MM.1S (cell line): Measurements from ENCODE around the gene LOXHD1.
A peak's percentile ranks its signal among the peaks of the same experiment; 100 is the strongest.

ENCODE experiments used
- CTCF ChIP-seq: fragments of 300-600 bp; sonication (generic); IDR thresholded peaks from 2 replicates; pipeline ENCODE4 v1.5.1; 2016; ENCODE audit warnings: antibody characterized with exemption, low read length, mixed read lengths
- EZH2 ChIP-seq: fragments of 300-600 bp; sonication (generic); optimal IDR thresholded peaks from 2 replicates; pipeline ENCODE3; 2017; ENCODE audit warnings: low read depth, mild to moderate bottlenecking, antibody characterized with exemption, low read length, mixed read lengths
- EZH2phosphoT487 ChIP-seq: fragments of 300-600 bp; sonication (generic); IDR thresholded peaks from 2 replicates; pipeline ENCODE4 v1.6.1; 2018; ENCODE audit warnings: antibody characterized with exemption, low read length

DNA sequence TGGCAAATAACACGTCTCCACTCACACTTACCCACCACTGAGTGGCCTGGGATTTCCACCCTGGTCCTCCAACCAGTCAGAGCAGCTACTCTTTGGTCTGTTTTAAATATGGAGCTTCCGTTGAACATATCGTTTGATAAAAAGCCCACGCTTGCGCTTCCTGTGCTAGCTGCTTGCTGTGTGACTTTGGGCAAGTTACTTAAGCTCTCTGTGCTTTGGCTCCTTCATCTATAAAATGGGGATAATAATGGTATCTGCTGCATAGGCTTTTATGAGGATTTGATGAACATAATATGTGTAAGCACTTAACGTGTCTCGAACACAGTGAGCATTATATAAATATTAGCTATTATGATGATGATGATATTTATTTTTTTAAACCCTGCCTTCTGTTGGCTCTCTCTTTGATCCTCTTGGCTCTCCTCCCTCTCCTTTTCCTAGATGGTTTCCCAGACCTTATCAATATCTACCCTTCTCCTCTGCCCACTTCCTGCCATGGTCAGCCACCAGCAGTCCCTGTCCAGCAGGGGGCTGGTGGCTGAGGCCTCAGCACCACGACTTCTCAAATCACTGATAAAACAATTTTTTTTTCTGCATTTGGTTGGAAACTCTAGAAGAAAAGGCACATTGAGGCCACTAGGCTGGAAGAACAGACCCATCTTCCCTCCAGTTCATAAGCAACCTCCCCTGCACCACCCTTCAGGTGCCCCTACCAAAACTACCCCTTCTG, 191.9 kb downstream of the LOXHD1 start:
- no peak for TF ChIP-seq EZH2
- TF ChIP-seq EZH2phosphoT487 = no peak
- TF ChIP-seq CTCF = peak; percentile 22; the same call in 1 of the 2 replicates
